Activated gamma-delta T cell (primary cell): Measurements from ENCODE around the gene NLGN4Y.
"Not testable (repeated sequence)": the region's sequence is repeated elsewhere in the genome, so short reads cannot be mapped to it uniquely, and the experiment has no call there.

Experiments used
- DNase-seq: peaks from one replicate; lab custom pipeline; 2025; lab: John Stamatoyannopoulos, UW

NLGN4Y gene

DNA sequence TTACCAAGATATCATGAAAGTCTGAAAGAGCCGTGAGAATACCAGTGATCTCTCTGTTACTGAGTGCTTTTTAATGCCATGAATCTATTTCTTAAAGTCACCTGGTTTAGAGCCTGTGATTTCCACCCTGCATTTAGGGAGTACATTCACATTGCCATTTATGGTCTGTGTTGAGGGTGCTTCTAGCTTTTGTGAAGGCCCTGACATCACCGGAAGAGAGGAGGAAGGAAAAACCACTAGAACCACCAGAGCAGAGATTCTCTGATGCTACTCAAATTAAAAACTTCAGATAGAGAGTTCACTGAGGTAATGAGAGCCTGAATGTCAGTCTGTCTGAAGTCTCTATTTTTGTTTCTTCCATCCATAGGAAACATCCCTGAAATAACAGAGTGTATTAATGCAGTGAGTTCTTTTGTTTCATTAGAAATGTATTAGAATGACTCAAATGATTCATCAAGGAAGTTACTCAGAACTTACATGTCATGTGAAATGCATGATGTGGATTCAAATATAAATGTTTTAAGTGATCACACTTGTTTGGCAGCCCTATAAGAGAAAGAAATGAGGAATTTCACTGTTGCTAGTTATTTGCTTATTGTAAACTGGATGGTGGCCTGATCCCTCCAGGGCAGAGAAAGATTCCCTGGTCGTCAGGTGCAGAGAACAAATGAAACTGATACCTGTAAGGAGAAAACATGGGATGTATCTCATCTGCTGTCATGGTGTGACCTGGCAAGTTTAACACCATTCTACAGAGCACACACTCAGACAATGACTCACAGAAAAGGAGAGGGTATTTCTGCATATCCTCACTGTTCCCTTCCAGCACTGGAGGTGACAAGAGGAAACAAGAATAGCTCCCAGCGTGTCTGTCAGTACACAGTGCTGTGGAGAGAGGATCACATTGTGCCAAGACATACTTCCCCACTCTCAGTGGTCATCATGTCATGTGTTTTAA lies 310.1 kb downstream of the NLGN4Y start:
- no peak for DNase-seq

DNA sequence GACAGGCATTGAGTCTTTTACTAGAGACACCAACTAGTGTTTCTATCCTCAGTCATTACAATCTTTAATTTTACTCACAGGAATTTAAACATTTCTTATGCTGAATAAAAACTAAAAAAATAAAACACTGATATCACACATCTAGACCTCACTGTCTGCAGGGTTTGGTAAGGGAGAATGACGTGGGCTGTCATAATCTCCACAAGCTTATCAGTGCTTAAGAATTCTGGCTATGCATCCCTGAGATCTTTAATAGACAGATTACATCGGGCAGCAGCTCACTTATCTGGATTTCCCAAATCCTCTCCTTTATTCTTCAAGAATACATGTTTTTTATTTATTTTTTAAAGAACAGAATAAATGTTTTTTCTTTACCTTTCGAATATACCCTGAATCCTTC lies 313.1 kb downstream of the NLGN4Y start:
- no peak for DNase-seq

DNA sequence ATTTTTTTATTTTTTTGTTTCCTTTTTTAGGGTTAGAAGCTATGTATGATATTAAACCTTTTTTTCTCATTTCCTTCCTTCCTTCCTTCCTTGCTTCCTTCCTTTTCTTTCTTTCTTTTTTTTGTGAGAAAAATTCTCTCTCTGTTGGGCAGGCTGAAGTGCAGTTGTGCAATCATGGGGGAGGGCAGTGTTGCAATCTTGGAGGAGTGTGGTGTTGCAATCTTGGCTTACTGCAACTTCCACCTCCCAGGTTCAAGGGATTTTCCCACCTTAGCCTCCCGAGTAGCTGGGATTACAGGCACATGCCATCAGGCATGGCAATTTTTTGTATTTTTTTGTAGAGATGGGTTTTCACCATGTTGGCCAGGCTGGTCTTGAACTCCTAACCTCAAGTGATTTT lies 326.4 kb downstream of the NLGN4Y start:
- DNase-seq = no peak

DNA sequence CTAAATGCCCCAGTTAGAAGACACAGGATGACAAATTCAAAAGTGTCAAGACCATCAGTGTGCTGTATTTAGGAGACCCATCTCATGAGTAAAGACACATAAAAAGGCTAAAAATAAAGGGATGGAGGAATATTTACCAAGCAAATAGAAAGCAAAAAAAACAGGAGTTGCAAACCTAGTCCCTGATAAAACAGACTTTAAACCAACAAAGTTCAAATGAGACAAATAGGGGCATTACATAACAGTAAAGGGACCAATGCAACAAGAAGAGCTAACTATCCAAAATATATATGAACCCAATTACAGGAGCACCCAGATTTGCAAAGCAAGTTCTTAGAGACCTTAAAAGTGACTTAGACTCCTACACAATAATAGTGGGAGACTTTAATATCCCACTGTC lies 336.1 kb downstream of the NLGN4Y start:
- DNase-seq = no peak

DNA sequence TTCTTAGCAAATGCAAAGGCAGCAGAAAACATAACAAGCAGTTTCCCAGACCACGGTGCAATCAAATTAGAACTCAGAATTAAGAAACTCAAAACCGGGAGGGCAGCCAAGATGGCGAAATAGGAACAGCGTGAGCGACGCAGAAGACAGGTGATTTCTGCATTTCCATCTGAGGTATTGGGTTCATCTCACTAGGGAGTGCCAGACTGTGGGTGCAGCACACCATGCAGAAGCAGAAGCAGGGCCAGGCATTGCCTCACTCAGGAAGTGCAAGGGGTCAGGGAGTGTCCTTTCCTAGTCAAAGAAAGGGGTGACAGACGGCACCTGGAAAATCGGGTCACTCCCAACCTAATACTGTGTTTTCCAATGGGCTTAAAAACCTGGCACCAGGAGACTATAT lies 336.7 kb downstream of the NLGN4Y start:
- DNase-seq = not testable (repeated sequence)

DNA sequence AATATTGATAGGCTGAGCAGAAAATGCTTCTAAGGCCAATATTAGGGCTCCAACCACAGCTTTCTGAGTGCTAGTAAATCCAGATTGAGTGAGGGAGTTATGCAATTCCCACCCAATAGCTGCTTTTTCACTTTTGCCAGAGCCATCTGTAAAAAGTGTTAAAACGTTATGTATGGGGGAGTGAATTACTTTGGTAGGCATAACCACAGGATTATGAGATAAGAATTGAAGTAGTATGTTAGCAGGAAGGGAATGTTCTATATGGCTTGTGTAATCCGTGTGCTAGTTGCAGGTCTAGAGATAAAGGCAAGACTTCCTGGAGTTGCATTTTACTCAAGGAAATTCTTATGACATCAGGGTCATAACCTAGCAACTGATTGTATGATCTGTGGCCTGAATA lies 347.6 kb downstream of the NLGN4Y start:
- DNase-seq = no peak
